ENCODE results near the gene SAP30BP. TPM values are rescaled to one million over a fixed set of nuclear protein-coding genes. Genes with fewer than 3 reads are reported as not detected.
A peak's percentile ranks its signal among the peaks of the same experiment; 100 is the strongest.

The SAP30BP gene
- total and polyA plus RNA-seq, 8 donors: 58.9 to 111 (median 101) TPM

GRCh38 chr17:75704963-75705875 lies 38.1 kb downstream of the SAP30BP start:
- no peak overlapping the region for H3K4me3 ChIP-seq
- intact Hi-C loops (cut with DNase I): no loop called here
- H3K9me3 ChIP-seq: no peaks in the 10 kb centered on the region
- H3K36me3 ChIP-seq: peaks cover 0 to 87% of the 10 kb centered on the region in 2 donors
- H3K27me3 ChIP-seq: no peaks in the 10 kb centered on the region
- DNase-seq (peak in 1 of 4 donors; percentile 60), ATAC-seq (no peak)
- no peak overlapping the region for H3K27ac ChIP-seq
- TF ChIP-seq CTCF (IDR thresholded peaks at IDR 0.05): no peak
- H3K4me1 ChIP-seq: peaks cover 0 to 20% of the 10 kb centered on the region in 2 donors

GRCh38 chr17:75706042-75706728 lies 39.0 kb downstream of the SAP30BP start:
- H3K4me1 ChIP-seq: peaks cover 0 to 15% of the 10 kb centered on the region in 2 donors
- no peaks in the 10 kb centered on the region for H3K9me3 ChIP-seq
- intact Hi-C loops (cut with DNase I): no loop called here
- H3K36me3 ChIP-seq: peaks cover 0 to 77% of the 10 kb centered on the region in 2 donors
- peak overlapping the region in 1 of 2 donors; percentile 9 for H3K27ac ChIP-seq
- TF ChIP-seq CTCF (IDR thresholded peaks at IDR 0.05): no peak
- no peak overlapping the region for H3K4me3 ChIP-seq
- H3K27me3 ChIP-seq: no peaks in the 10 kb centered on the region
- ATAC-seq (no peak), DNase-seq (peak in 1 of 4 donors; percentile 57)

- ATAC-seq: peak; percentile 67
- Histone ChIP-seq H3K9me3 (no peaks in the 10 kb centered on the region), H3K4me1 (peaks cover 0 to 7% of the 10 kb centered on the region in 2 donors), H3K36me3 (peaks cover 0 to 68% of the 10 kb centered on the region in 2 donors), H3K4me3 (no peak overlapping the region), H3K27ac (peak overlapping the region in 1 of 2 donors; percentile 9), H3K27me3 (peaks cover 0 to 2% of the 10 kb centered on the region in 2 donors)
- no peak for DNase-seq
- no peak for TF ChIP-seq CTCF (IDR thresholded peaks at IDR 0.05)
- intact Hi-C loops (cut with DNase I): no loop called here
Measured at GRCh38 chr17:75707079-75707571, 40.0 kb downstream of the SAP30BP start.

GRCh38 chr17:75712446-75712845 lies 45.3 kb downstream of the SAP30BP start:
- Histone ChIP-seq H3K27ac (no peak overlapping the region), H3K9me3 (no peaks in the 10 kb centered on the region), H3K4me1 (peaks cover 0 to 7% of the 10 kb centered on the region in 2 donors), H3K4me3 (no peak overlapping the region), H3K27me3 (peaks cover 0 to 22% of the 10 kb centered on the region in 2 donors), H3K36me3 (peaks cover 0 to 15% of the 10 kb centered on the region in 2 donors)
- intact Hi-C loops (cut with DNase I): no loop called here
- no peak for TF ChIP-seq CTCF (IDR thresholded peaks at IDR 0.05)
- DNase-seq: no peak
- ATAC-seq: no peak

- no peak for TF ChIP-seq CTCF (IDR thresholded peaks at IDR 0.05)
- H3K27ac ChIP-seq: no peak overlapping the region
- no peaks in the 10 kb centered on the region for H3K36me3 ChIP-seq
- no peak for ATAC-seq
- no peak overlapping the region for H3K4me3 ChIP-seq
- H3K4me1 ChIP-seq: peaks cover 5 to 22% of the 10 kb centered on the region in 2 donors
- H3K9me3 ChIP-seq: no peaks in the 10 kb centered on the region
- no peak for DNase-seq
- peaks cover 12 to 54% of the 10 kb centered on the region in 2 donors for H3K27me3 ChIP-seq
- intact Hi-C loops (cut with DNase I): no loop called here
Measured at GRCh38 chr17:75719732-75720131, 52.6 kb downstream of the SAP30BP start.
